Right lobe of liver (tissue), 4 donors: ENCODE data around the gene SLC27A5.

Experiments
- CTCF ChIP-seq, 4 donors: fragments of 200-600 bp in 3 of 4; fragments of 450-650 bp in 1 of 4; IDR thresholded peaks; one replicate each; pipeline versions ENCODE4 v1.5.1 to v1.8.0; 2016 to 2022; ENCODE audit warnings: antibody characterized with exemption in 4 of 4, mild to moderate bottlenecking in 2 of 4
- POLR2A ChIP-seq: fragments of 450-650 bp; IDR thresholded peaks from one replicate; pipeline ENCODE4 v1.6.1; 2017; ENCODE audit warnings: antibody characterized with exemption, mild to moderate bottlenecking
- donor health status: DM: no; HTN: no; CAD: no.
- donor health status: DM: no; HTN: no; CAD: no.
- donor health status: DM: no; HTN: yes; CAD: no.

DNA sequence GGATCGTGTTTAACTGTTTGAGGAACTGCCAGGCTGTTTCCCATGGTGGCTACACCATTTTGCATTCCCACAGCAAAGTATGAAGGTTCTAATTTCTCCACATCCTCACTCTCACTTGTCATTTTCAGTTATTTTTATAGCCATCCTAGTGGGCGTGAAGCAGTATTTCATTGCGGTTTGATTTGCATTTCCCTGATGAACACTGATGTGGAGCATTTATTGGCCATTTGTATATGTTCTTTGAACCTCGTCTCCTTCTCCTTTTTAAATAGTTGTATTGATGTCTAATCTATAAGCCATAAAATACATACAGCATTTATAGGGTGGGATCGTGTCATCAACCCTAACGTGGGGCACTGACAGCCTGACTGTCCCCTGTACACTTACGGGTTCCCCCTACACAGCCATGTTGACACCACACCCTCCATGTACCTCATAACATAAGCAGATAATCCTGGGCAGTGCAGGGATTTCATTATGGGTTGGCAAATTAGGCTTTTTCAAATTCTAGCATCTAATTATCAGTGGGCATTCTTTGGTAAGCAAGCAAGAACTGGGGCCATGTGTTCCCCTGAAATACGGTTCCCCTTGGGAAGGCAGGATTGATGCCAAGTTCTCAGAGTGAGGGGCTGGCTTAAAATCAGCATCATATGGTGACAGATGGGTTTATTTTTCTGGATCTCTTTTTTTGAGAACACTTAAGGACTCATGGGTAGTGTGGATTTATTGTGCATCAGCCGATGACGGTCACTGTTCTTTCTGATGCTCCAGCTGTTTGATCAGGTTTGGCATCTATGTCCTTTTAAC, 19.4 kb upstream of the SLC27A5 start:
- no peak for TF ChIP-seq CTCF (IDR thresholded peaks at IDR 0.05)
- TF ChIP-seq POLR2A = no peak
